ENCODE measurements around the gene MPDZ.

MPDZ gene

DNA sequence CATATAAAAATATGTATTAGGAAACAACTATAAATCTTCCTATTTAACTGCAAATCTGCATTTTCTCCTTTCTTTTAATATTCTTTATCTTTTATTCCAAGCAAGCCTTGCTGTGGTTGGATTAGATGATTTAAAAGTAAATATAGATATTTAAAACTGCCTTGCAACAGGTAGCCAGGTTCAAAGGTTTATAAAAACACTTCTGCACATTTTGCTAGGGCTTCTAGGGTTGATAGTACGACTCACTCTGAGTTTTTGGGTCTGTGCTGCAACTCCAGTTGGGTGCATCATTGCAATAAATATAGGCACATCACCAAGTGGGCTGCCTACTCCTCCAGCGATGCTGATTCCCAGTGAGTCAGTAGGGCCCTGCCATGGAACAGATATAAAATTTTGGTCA lies 167.7 kb downstream of the MPDZ start:
- TF ChIP-seq JUND (IDR thresholded peaks at IDR 0.05; ENCODE audit: low read depth): no peak
- in situ Hi-C loops (cut with HindIII; ENCODE audit: low pct_unique_long_range_greater_than_20kb, low sequenced_read_pairs): no loop called here
- DNase-seq (ENCODE audit: low read depth in 1 of 2, low spot score in 1 of 2): no peak

DNA sequence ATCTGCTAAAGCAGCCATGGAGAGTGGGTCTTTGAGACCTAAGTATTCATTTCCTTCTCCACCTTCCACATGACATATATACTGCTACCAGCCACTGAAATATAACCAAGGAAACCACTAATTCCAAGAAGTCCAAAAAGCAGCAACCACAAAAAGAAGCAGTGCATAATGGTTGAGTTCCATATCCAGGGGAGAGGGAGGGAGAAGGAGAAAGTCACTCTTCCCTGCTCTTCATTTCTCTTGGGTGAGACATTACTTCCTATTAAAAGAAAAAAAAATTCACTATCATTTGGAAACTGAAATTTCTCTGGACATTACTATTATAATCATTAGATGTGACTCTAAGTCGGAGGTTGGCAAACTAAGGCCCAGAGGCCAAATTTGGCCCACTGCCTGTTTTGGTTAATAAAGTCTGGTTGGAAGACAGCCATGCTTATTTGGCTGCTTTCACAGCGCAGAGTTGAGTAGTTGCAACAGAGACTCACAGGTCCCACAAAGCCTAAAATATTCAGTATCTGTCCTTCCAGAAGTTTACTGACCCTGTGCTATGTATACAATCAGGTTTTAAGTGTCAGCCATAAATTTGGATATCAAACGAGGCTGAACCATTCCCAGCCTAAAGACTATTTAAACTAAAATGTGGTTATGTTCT lies 168.6 kb downstream of the MPDZ start:
- no peak for DNase-seq (ENCODE audit: low read depth in 1 of 2, low spot score in 1 of 2)
- in situ Hi-C loops (cut with HindIII; ENCODE audit: low pct_unique_long_range_greater_than_20kb, low sequenced_read_pairs): no loop called here
- TF ChIP-seq JUND (IDR thresholded peaks at IDR 0.05; ENCODE audit: low read depth): no peak

DNA sequence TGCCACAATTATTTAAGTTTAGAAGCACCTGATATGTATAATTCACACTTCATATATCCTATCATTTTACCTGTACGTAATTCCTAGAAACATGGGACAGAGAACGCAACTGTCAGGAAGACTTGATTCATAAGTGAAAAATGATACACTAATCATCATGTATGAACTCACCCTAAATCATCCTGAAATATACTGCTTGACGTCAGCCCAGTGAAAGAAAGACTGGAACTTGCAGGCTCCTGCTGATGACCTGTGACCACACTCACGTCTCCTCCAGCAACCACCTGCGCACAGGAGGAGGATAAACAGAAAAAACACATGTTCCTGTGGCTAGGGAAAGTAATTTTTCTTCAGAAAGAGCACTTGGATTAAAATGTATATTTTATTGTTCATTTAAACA lies 169.7 kb downstream of the MPDZ start:
- no peak for TF ChIP-seq JUND (IDR thresholded peaks at IDR 0.05; ENCODE audit: low read depth)
- no peak for DNase-seq (ENCODE audit: low read depth in 1 of 2, low spot score in 1 of 2)
- in situ Hi-C loops (cut with HindIII; ENCODE audit: low pct_unique_long_range_greater_than_20kb, low sequenced_read_pairs): no loop called here

DNA sequence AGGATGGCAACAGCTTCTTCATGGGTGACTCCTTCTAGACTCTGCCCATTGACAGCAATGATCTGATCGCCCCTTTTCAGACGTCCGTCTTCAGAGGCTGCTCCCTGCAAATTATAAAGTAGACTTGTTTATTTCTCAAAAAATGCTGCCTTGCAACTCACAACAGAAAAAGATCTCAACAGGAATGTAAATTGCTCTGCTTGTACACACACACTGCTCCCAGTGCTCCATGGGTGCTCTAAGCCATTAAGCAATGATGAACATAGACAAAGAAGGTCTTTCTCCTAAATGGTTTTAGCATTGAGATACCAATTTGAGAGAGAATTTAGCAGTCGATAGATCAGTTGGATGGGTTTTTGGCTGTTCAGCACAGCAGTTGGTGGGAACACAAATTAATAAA lies 172.5 kb downstream of the MPDZ start:
- DNase-seq (ENCODE audit: low read depth in 1 of 2, low spot score in 1 of 2): no peak
- no peak for TF ChIP-seq JUND (IDR thresholded peaks at IDR 0.05; ENCODE audit: low read depth)
- in situ Hi-C loops (cut with HindIII; ENCODE audit: low pct_unique_long_range_greater_than_20kb, low sequenced_read_pairs): no loop called here

DNA sequence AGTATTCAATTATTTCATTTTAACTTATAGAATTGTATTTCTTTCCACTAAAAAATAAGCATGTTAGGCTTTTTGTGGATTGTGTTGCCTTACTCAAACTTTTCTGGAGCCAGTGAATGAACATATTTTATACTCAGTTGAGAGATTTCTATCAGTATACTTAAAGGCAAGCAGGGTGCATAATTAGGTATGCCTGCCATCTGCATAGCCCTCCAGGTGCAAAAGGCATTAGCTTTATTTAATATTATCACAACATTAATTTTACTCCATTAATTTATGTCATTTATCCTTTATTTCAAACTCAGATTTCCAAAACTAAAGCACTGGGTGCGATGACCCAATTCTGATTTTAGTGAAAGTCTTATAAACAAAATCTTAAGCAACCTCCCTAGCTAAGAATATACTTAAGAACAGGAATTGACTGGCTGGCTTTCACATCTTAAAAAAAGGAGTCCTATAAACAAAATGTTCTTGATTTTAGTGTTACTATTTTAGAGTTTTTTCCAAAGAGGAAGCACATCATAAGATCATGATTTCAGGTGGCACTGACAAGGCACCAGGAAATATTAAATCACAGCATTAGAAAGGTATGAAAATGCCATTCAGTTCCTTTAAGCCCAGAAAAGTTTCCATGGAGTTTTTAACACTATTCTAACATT lies 178.4 kb downstream of the MPDZ start:
- in situ Hi-C loops (cut with HindIII; ENCODE audit: low pct_unique_long_range_greater_than_20kb, low sequenced_read_pairs): no loop called here
- no peak for TF ChIP-seq JUND (IDR thresholded peaks at IDR 0.05; ENCODE audit: low read depth)
- no peak for DNase-seq (ENCODE audit: low read depth in 1 of 2, low spot score in 1 of 2)

DNA sequence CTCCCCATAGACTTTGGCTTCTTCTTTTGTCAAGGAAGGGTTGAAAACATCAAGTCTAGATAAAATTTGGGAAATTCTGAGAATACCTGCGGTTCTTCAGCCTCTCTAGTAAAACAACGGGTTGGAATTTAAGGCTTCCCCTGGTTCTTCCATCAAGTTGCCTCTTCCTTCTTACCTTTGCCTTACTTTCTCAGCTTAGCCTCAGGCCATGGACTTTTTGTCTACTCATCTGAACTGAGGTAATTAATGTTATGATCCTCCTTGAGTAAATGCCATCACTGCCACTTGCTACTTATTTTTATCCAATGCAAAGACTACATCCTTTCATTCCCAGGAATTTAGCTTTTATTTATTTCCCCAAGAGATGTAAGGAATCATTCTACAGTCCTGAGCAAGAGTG lies 184.4 kb downstream of the MPDZ start:
- no peak for TF ChIP-seq JUND (IDR thresholded peaks at IDR 0.05; ENCODE audit: low read depth)
- peak in 1 of 2 experiments; percentile 81 for DNase-seq (ENCODE audit: low read depth in 1 of 2, low spot score in 1 of 2)
- in situ Hi-C loops (cut with HindIII; ENCODE audit: low pct_unique_long_range_greater_than_20kb, low sequenced_read_pairs): no loop called here

DNA sequence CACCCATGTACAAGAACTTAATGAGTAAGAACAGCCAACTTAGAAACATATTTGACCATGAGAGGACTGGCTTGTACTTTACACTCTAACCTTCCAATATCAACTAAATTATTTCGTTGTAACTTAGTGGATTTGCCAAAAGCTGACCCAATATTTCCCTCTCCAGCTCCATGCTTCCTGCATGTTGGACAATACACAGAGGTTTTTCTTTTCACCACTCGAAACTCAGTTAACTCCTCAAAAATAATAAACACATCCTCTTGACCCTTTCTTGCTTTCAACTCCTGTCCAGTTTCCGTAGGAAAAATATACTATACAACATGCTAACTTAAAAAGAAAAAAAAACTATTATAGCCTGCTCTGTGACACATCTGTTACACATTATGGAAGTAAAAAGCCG lies 188.9 kb downstream of the MPDZ start:
- DNase-seq (ENCODE audit: low read depth in 1 of 2, low spot score in 1 of 2): no peak
- in situ Hi-C loops (cut with HindIII; ENCODE audit: low pct_unique_long_range_greater_than_20kb, low sequenced_read_pairs): no loop called here
- TF ChIP-seq JUND (IDR thresholded peaks at IDR 0.05; ENCODE audit: low read depth): no peak

DNA sequence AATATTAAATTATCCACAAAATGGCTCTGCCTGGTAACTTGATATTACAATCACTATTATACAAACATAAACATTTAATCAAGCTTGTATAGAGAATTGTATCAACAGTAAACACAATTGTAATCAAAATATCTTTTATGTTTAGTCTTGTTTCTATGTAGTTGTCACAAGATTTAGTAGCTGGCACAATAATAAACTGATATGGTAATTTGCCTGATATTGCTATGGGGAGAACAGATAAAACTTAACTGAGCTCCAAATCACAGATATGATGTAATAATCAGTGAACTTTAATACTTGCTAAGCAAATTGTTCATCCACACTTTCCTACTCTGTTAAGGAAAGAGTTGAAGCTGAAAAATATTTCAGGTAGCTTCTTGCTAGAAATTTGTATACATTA lies 189.8 kb downstream of the MPDZ start:
- in situ Hi-C loops (cut with HindIII; ENCODE audit: low pct_unique_long_range_greater_than_20kb, low sequenced_read_pairs): no loop called here
- no peak for TF ChIP-seq JUND (IDR thresholded peaks at IDR 0.05; ENCODE audit: low read depth)
- DNase-seq (ENCODE audit: low read depth in 1 of 2, low spot score in 1 of 2): no peak

DNA sequence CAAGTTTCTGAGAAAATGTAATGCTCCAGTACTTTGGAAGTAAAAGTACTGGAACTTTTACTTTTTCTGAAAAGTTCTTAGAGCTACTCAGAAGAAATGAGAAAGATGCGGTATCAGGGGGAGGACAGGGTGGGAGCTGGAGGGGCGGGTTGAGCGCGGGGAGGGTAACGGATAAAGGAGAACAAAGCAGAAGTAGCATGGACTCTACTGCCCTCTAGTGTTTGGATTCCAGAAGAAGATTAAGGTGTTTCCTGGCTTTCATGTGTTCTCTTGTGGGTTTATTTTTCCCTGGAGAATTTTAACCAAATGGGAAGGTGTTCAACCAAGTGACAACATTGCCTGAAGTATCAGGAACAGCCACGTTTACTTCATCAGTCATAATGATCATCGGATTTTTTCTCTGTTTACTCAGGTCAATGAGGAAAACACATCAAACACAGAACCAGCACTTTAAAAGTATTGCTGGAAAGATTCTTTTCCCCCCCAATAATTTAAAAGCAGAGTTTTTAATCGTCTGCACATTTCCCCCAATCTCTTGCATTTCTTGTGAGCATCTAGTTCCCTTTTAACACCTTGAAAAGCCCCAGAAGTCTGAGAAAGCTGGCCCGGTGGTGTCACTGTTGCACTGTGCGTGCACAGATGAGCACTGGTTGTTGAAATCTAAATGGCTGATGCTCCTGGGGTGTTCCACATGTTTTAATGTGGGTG lies 190.6 kb downstream of the MPDZ start:
- TF ChIP-seq JUND (IDR thresholded peaks at IDR 0.05; ENCODE audit: low read depth): no peak
- in situ Hi-C loops (cut with HindIII; ENCODE audit: low pct_unique_long_range_greater_than_20kb, low sequenced_read_pairs): no loop called here
- DNase-seq (ENCODE audit: low read depth in 1 of 2, low spot score in 1 of 2): peak; percentile 18 to 87

DNA sequence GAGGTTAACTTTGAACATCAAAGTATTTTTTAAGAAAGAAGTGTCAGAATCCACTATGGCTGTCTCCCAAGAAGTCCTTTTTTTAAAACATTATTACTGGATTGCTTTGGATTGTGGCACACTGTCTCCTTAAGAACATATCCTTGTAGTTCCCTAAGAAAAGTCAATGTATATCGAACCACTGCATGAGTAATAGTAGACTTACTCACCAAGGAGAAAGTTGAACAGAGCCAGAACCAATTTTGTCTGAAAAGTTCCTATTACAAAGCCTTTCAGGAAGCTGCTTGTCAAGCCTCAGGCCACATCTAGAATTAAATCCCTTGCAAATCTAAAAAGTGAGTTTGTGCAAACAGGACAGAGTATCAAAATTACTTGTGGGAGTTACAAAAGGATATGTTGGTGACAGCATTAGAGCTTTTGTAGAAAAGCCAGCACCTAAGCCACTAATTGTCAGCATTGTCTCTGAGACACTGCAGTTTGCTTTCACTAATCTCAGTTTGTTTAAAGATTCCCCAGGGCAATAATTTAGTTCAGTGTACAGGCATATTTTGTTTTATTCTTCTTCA lies 195.4 kb downstream of the MPDZ start:
- TF ChIP-seq JUND (IDR thresholded peaks at IDR 0.05; ENCODE audit: low read depth): peak; percentile 59; the same call in 1 of the 2 replicates
- in situ Hi-C loops (cut with HindIII; ENCODE audit: low pct_unique_long_range_greater_than_20kb, low sequenced_read_pairs): no loop called here
- DNase-seq (ENCODE audit: low read depth in 1 of 2, low spot score in 1 of 2): peak in 1 of 2 experiments; percentile 96

DNA sequence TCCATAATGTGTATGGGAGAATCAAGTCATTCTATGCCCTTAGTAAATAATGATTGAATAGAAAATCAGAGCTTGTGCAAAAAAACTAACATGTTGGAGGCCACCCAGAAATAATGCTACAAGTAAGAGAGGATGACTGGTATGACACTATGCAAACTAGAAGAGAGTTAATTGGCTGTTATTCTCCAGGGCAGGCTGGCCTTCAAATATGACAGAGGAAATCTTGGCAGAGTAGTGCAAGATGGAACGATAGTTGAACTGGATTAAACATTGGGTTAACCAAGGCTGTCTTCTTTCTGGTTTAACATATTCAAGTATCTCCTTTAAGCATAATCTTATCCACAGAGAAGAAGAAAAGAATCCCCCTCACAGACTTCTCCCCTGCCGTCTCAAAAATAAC lies 196.1 kb downstream of the MPDZ start:
- peak in 1 of 2 experiments; percentile 97 for DNase-seq (ENCODE audit: low read depth in 1 of 2, low spot score in 1 of 2)
- peak; percentile 90 for TF ChIP-seq JUND (IDR thresholded peaks at IDR 0.05; ENCODE audit: low read depth)
- in situ Hi-C loops (cut with HindIII; ENCODE audit: low pct_unique_long_range_greater_than_20kb, low sequenced_read_pairs): no loop called here

DNA sequence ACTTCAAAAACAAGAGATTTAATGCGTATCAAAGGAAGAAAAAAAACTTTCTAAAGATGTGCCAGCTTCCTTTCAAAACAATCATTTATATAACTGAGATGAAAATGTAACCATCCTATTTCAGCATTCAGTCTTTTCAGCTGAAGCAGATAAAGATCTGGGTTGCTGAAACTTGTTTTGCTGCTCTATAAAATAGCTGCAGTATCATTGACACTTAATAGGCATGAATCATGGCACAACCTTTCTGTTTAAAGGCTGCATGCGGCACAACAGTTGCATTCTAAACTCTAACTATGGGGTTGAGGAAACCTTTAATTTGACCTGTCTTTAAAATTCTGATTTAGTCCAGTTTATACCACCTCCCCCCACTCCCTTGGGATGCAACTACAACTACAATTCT lies 196.7 kb downstream of the MPDZ start:
- DNase-seq (ENCODE audit: low read depth in 1 of 2, low spot score in 1 of 2): peak in 1 of 2 experiments; percentile 90
- in situ Hi-C loops (cut with HindIII; ENCODE audit: low pct_unique_long_range_greater_than_20kb, low sequenced_read_pairs): no loop called here
- TF ChIP-seq JUND (IDR thresholded peaks at IDR 0.05; ENCODE audit: low read depth): peak; percentile 93

DNA sequence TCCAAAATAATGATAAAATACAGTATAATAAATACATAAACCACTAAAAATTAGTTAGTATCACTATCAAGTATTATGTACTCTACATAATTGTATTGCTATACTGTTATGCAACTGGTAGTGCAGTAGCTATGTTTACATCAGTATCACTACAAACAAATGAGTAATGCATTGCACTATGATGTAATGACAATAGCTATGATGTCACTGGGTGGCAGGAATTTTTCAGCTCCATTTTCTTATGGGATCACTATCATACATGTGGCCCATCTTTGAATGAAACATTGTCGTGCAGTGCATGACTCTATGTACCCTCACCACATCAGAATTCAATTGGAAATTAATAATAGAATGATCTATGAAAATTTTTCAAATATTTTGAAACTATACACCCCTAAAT lies 201.3 kb downstream of the MPDZ start:
- DNase-seq (ENCODE audit: low read depth in 1 of 2, low spot score in 1 of 2): no peak

More for the DNA sequence above, 201.3 kb downstream of the MPDZ start:
- TF ChIP-seq JUND (IDR thresholded peaks at IDR 0.05; ENCODE audit: low read depth): no peak
- in situ Hi-C loops (cut with HindIII; ENCODE audit: low pct_unique_long_range_greater_than_20kb, low sequenced_read_pairs): no loop called here
